T-helper 9 cell (primary cell): ENCODE data around the gene ACTL6B.

Source experiments
- DNase-seq: peaks from one replicate; pipeline ENCODE4 v3.0.0-alpha.2; 2020

Gene ACTL6B

GRCh38 chr7:100626530-100627237, 29.6 kb downstream of the ACTL6B start:
- peak; percentile 88 for DNase-seq

GRCh38 chr7:100626055-100626454, 30.2 kb downstream of the ACTL6B start:
- DNase-seq: no peak

GRCh38 chr7:100623951-100624824, 32.1 kb downstream of the ACTL6B start:
- DNase-seq: no peak

GRCh38 chr7:100621554-100621953, 34.7 kb downstream of the ACTL6B start:
- DNase-seq: no peak

GRCh38 chr7:100620804-100621203, 35.4 kb downstream of the ACTL6B start:
- DNase-seq: no peak

GRCh38 chr7:100620239-100620638, 36.0 kb downstream of the ACTL6B start:
- DNase-seq: no peak

- DNase-seq: no peak
Observed at GRCh38 chr7:100614308-100614861, 41.9 kb downstream of the ACTL6B start.

- DNase-seq: no peak
Observed at GRCh38 chr7:100613412-100614175, 42.7 kb downstream of the ACTL6B start.

- no peak for DNase-seq
Observed at GRCh38 chr7:100612730-100613390, 43.4 kb downstream of the ACTL6B start.

GRCh38 chr7:100611983-100612729, 44.1 kb downstream of the ACTL6B start, which contains the start of gene MOSPD3:
TSS of gene MOSPD3 (plus strand) at chr7:100612540. CDS start at chr7:100612792, 252 bp downstream.
- DNase-seq: peak; percentile 97

- no peak for DNase-seq
Observed at GRCh38 chr7:100609958-100610357, 46.3 kb downstream of the ACTL6B start.

- DNase-seq: no peak
Observed at GRCh38 chr7:100607111-100607510, 49.1 kb downstream of the ACTL6B start.

- DNase-seq: no peak
Observed at GRCh38 chr7:100606313-100606712, 49.9 kb downstream of the ACTL6B start.

GRCh38 chr7:100604976-100605911, 51.0 kb downstream of the ACTL6B start:
- DNase-seq: no peak

- peak; percentile 73 for DNase-seq
Observed at GRCh38 chr7:100604028-100604975, 51.9 kb downstream of the ACTL6B start.

GRCh38 chr7:100603726-100604027, 52.6 kb downstream of the ACTL6B start:
- DNase-seq: no peak

- no peak for DNase-seq
Observed at GRCh38 chr7:100602889-100603725, 53.1 kb downstream of the ACTL6B start.

GRCh38 chr7:100600730-100601038, 55.6 kb downstream of the ACTL6B start:
- no peak for DNase-seq
